Body of pancreas (tissue), 4 donors: ENCODE measurements around the gene ZNF253. TPM values are rescaled to one million over a fixed set of nuclear protein-coding genes. Genes with fewer than 3 reads are reported as not detected.
"Not testable (repeated sequence)": the region's sequence is repeated elsewhere in the genome, so short reads cannot be mapped to it uniquely, and the experiment has no call there.

Experiments
- ATAC-seq: fragments of 150-250 bp; one replicate; pipeline ENCODE4 v1.9.1; 2016
- DNase-seq, 4 donors: peaks; one replicate each; pipeline ENCODE4 v3.0.0-alpha.2; 2019
- H3K27ac ChIP-seq, 4 donors: fragments of 200-600 bp; sonication (generic); 1 replicate in 3 of 4; 2 replicates in 1 of 4; pipeline versions ENCODE4 v1.5.1 to v1.6.1; 2016 to 2019; ENCODE audit warnings: mild to moderate bottlenecking in 1 of 4, mixed read lengths in 1 of 4, moderate library complexity in 1 of 4
- H3K27me3 ChIP-seq, 2 donors: fragments of 200-600 bp; sonication (generic); one replicate each; pipeline ENCODE4 v1.6.0; 2016; ENCODE audit warnings: mild to moderate bottlenecking in 1 of 2
- H3K36me3 ChIP-seq, 2 donors: fragments of 200-600 bp; sonication (generic); replicated peaks in 1 of 2; 2 replicates each; pipeline ENCODE4 v1.5.1; 2016; ENCODE audit warnings: low read depth in 2 of 2; ENCODE audit not compliant: insufficient read depth in 1 of 2
- H3K4me1 ChIP-seq: fragments of 200-600 bp; sonication (generic); one replicate; pipeline ENCODE4 v1.6.0; 2016
- H3K4me3 ChIP-seq, 2 donors: fragments of 200-600 bp; sonication (generic); 1 replicate in 1 of 2; 2 replicates in 1 of 2; pipeline ENCODE4 v1.5.1; 2016 to 2019
- H3K9me3 ChIP-seq, 3 donors: fragments of 200-600 bp; sonication (generic); 1 replicate in 2 of 3; 2 replicates in 1 of 3; pipeline ENCODE4 v1.5.1; 2016
- POLR2A ChIP-seq, 3 donors: fragments of 450-650 bp; IDR thresholded peaks; one replicate each; pipeline ENCODE4 v1.6.1; 2016; ENCODE audit warnings: antibody characterized with exemption in 3 of 3, mild to moderate bottlenecking in 2 of 3
- WGBS, 2 donors: methylation state at CpG; one replicate each; pipeline ENCODE4 v1.1.5; 2017; 5-methylcytosine and 5-hydroxymethylcytosine counted together
- intact Hi-C: fragments of 100-400 bp; cut with DNase I; formaldehyde crosslinking; loops from one replicate; pipeline ENCODE4 v1.15.1; 2023
- total RNA-seq, 2 donors: library from RNA; depleted of rRNA; stranded (reverse); fragments of >200 nt; gene quantifications; one replicate each; pipeline ENCODE4 v1.1.0, GENCODE V29; 2016
- TF ChIP-seq, protein P1 (sequence below), 7 experiments: fragments of 450-650 bp in 4 of 7; fragments of 200-600 bp in 3 of 7; sonication (generic) in 3 of 7; IDR thresholded peaks; one replicate each; pipeline ENCODE4 v1.5.1; 2016 to 2019; ENCODE audit warnings: antibody characterized with exemption in 7 of 7

ZNF253 gene
- total RNA-seq, 2 donors from 2014 or later = 7.6 to 8.8 TPM

DNA sequence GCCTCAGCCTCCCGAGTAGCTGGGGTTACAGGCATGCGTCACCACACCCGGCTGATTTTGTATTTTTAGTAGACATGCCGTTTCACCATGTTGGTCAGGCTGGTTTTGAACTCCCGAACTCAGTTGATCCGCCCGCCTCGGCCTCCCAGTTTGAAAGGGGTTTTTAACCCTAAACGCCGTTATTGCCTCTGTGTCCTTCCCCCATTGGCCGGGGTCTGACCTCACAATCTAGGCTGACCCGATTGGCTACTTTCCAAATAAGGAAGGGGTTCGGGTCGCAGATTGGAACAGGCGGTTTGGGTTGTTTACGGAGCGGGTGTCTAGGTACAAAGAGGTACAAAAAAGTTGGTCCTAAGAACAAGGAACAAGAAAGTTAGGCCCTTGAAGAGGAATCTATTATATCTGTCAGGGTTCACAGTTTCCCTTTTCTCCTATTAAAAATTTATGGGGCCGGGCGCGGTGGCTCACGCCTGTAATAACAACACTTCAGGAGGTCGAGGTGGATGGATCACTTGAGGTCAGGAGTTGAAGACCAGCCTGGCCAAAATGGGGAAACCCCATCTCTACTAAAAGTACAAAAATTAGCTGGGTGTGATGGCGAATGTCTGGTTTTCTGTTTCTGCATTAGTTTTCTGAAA lies 1.0 kb downstream of the ZNF253 start:
- intact Hi-C loops = no loop called here
- H3K27ac ChIP-seq = peak overlapping the region; percentile 67 to 97 (median 92)
- ATAC-seq (no peak), DNase-seq (peak in 3 of 4 donors; percentile 11 to 19 (median 17))
- H3K4me3 ChIP-seq = peak overlapping the region; percentile 45 to 78
- H3K9me3 ChIP-seq = no peaks in the 10 kb centered on the region
- 2 to 4% methylated on average over 22 to 23 of the region's 23 CpGs for WGBS, 2 donors
- no peaks in the 10 kb centered on the region for H3K27me3 ChIP-seq
- H3K4me1 ChIP-seq = peaks cover 18% of the 10 kb centered on the region
- TF ChIP-seq POLR2A (IDR thresholded peaks at IDR 0.05) = no peak
- TF ChIP-seq, protein P1, sequence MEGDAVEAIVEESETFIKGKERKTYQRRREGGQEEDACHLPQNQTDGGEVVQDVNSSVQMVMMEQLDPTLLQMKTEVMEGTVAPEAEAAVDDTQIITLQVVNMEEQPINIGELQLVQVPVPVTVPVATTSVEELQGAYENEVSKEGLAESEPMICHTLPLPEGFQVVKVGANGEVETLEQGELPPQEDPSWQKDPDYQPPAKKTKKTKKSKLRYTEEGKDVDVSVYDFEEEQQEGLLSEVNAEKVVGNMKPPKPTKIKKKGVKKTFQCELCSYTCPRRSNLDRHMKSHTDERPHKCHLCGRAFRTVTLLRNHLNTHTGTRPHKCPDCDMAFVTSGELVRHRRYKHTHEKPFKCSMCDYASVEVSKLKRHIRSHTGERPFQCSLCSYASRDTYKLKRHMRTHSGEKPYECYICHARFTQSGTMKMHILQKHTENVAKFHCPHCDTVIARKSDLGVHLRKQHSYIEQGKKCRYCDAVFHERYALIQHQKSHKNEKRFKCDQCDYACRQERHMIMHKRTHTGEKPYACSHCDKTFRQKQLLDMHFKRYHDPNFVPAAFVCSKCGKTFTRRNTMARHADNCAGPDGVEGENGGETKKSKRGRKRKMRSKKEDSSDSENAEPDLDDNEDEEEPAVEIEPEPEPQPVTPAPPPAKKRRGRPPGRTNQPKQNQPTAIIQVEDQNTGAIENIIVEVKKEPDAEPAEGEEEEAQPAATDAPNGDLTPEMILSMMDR (IDR thresholded peaks at IDR 0.05) = no peak
- H3K36me3 ChIP-seq = no peaks in the 10 kb centered on the region

DNA sequence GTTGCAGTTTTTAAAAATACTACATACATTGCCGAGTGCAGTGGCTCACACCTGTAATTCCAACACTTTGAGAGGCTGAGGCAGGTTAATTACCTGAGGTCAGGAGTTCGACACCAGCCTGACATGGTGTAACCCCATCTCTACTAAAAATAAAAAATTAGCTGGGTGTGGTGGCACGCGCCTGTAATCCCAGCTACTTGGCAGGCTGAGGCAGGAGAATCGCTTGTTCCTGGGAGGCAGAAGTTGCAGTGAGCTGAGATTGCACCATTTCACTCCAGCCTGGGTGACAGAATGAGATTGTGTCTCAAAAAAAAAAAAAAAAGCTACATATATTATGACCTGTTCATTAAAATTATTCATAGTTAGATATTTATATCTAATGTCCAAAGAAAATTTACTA lies 4.4 kb downstream of the ZNF253 start:
- intact Hi-C loops, H3K36me3 ChIP-seq, H3K27ac ChIP-seq, DNase-seq, ATAC-seq, H3K27me3 ChIP-seq, H3K9me3 ChIP-seq, H3K4me3 ChIP-seq: not testable (repeated sequence)
- peaks cover 16% of the 10 kb centered on the region for H3K4me1 ChIP-seq
- 85 to 93% methylated on average over 5 of the region's 5 CpGs for WGBS, 2 donors

DNA sequence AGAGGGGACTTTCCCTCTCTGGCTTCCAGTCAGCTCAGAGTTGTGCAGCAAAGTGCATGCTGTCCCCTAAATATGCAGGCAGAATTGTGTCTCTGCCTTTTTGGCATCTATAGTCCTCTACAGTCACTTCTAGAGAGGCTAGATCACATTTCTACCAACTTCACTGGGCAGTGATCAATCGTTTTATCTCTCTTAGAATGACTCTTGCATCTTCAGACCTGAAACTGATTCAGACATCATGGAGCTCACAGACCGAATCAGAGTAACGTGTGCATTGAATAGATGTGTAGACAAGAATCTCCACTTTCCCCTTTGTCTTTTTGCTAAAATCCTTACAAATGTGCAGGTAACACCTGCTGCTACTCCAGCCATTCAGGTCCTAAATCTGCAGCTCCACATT lies 6.2 kb downstream of the ZNF253 start:
- no peak for DNase-seq
- Histone ChIP-seq H3K27me3 (no peaks in the 10 kb centered on the region), H3K4me1 (peaks cover 19% of the 10 kb centered on the region), H3K36me3 (no peaks in the 10 kb centered on the region), H3K27ac (no peak overlapping the region), H3K4me3 (no peak overlapping the region), H3K9me3 (no peaks in the 10 kb centered on the region)
- ATAC-seq = no peak
- no peak for TF ChIP-seq POLR2A (IDR thresholded peaks at IDR 0.05)
- TF ChIP-seq, protein P1 (IDR thresholded peaks at IDR 0.05) = no peak
- 77 to 82% methylated on average over 3 of the region's 3 CpGs for WGBS, 2 donors
- intact Hi-C loops = no loop called here

DNA sequence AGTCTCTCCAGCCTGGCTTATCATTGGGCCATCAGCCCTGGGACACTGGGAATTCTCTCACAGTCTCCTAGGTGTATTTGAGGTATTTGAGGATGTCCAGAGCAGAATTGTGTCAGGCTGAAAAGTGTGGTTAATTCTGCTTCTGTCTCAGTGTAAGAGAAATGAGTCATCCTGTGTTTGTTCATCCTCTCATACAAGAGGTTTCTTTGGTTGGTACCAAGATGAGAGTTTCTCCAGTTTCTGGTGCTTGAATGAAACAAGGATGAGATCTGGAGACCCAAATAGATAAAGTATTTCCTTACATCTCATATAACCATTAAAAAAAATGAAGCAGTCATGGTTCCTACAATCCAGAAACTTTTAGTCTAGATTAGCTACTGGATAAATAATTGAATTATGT lies 7.7 kb downstream of the ZNF253 start:
- ATAC-seq (no peak), DNase-seq (no peak)
- TF ChIP-seq, protein P1 (IDR thresholded peaks at IDR 0.05) = no peak
- no peak for TF ChIP-seq POLR2A (IDR thresholded peaks at IDR 0.05)
- H3K4me3 ChIP-seq = no peak overlapping the region
- intact Hi-C loops = no loop called here
- no peaks in the 10 kb centered on the region for H3K36me3 ChIP-seq
- no peak overlapping the region for H3K27ac ChIP-seq
- H3K27me3 ChIP-seq = no peaks in the 10 kb centered on the region
- H3K4me1 ChIP-seq = peaks cover 14% of the 10 kb centered on the region
- H3K9me3 ChIP-seq = no peaks in the 10 kb centered on the region

DNA sequence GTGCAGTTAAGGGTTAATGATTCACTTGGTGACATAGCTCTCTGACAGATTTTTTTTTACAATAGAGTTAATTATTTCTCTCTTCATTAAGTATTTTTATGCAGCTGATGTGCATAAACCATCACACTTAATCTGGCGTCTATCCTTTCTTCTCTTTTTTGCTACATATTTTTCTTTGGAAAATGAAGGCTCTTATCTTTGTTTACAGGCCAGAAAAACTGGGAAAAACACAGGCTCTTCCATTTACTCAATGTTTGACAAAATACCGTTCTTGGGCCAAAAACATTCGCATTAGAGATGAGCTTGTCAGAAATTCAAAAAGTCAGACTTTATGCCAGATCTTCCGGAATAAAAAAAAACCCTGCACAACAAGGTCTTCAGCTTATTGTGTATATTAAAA lies 12.0 kb downstream of the ZNF253 start:
- WGBS, 2 donors = 47 to 48% methylated on average over 4 of the region's 4 CpGs
- H3K36me3 ChIP-seq = no peaks in the 10 kb centered on the region
- H3K27ac ChIP-seq = no peak overlapping the region

More for the DNA sequence above, 12.0 kb downstream of the ZNF253 start:
- ATAC-seq (no peak), DNase-seq (no peak)
- Histone ChIP-seq H3K4me3 (no peak overlapping the region), H3K27me3 (no peaks in the 10 kb centered on the region), H3K9me3 (no peaks in the 10 kb centered on the region), H3K4me1 (peaks cover 12% of the 10 kb centered on the region)
- TF ChIP-seq, protein P1 (IDR thresholded peaks at IDR 0.05) = no peak
- no peak for TF ChIP-seq POLR2A (IDR thresholded peaks at IDR 0.05)
- intact Hi-C loops = no loop called here
